Endothelial cell of umbilical vein (primary cell): ENCODE measurements around the gene TTLL9. TPM values are rescaled to one million over a fixed set of nuclear protein-coding genes. Genes with fewer than 3 reads are reported as not detected.

ENCODE experiments used
- BruUV-seq: library from RNA; stranded (reverse); fragments of 400-500 nt; replicated peaks from 2 replicates; lab custom pipeline; 2021; lab: Mats Ljungman, UMichigan
- CTCF ChIA-PET: fragments of 300-600, 350-600 bp; sonication (Branson Sonifier 250); formaldehyde crosslinking; loops from one replicate; lab custom pipeline; 2021; ENCODE audit warnings: antibody characterized with exemption, inconsistent platforms; lab: Charles Lee
- POLR2A ChIA-PET: fragments of 300-600, 350-600 bp; sonication (Branson Sonifier 250); formaldehyde crosslinking; loops from one replicate; lab custom pipeline; 2021; ENCODE audit warnings: antibody characterized with exemption, inconsistent platforms; lab: Charles Lee
- DNase-seq: peaks from one replicate; pipeline ENCODE4 v3.0.0-alpha.2; 2011; ENCODE audit warnings: low read depth, low spot score
- FAIRE-seq: peaks from 2 replicates; lab custom pipeline; 2011; peaks lifted over from hg19 to GRCh38; lab: Jason Lieb, UNC
- H2AFZ ChIP-seq: 2 replicates; pipeline ENCODE4 v1.6.0; 2012; ENCODE audit warnings: low read depth, low read length, control low read depth, inconsistent platforms
- H3K27ac ChIP-seq: 2 replicates; pipeline ENCODE4 v1.5.1; 2011; ENCODE audit warnings: low read depth, mild to moderate bottlenecking, control low read depth, low read length, moderate library complexity; ENCODE audit not compliant: insufficient read depth
- H3K27me3 ChIP-seq, 2 experiments: 2 replicates each; pipeline versions ENCODE4 v1.6.0 to v1.6.1; 2011; ENCODE audit warnings: low read length in 2 of 2, mixed read lengths in 1 of 2; ENCODE audit not compliant: control insufficient read depth in 2 of 2, insufficient read depth in 2 of 2
- H3K36me3 ChIP-seq, 2 experiments: 2 replicates in 1 of 2; 3 replicates in 1 of 2; pipeline ENCODE4 v1.5.1; 2011; ENCODE audit warnings: low read length in 2 of 2, mild to moderate bottlenecking in 1 of 2, moderate library complexity in 1 of 2; ENCODE audit not compliant: control insufficient read depth in 2 of 2, insufficient read depth in 2 of 2; ENCODE audit errors: extremely low read depth in 1 of 2
- H3K4me1 ChIP-seq: 3 replicates; pipeline ENCODE4 v1.5.1; 2011; ENCODE audit warnings: mild to moderate bottlenecking, low read length; ENCODE audit not compliant: control insufficient read depth, insufficient read depth; ENCODE audit errors: extremely low read depth
- H3K4me2 ChIP-seq: 2 replicates; pipeline ENCODE4 v1.6.1; 2011; ENCODE audit warnings: low read length, control low read depth, mixed read lengths; ENCODE audit not compliant: insufficient read depth
- H3K4me3 ChIP-seq, 3 experiments: fragments of 200-600 bp in 1 of 3; sonication (generic), shearing (Covaris generic) in 1 of 3; replicated peaks in 1 of 3; 2 replicates each; pipeline ENCODE4 v1.5.1; 2011 to 2016; ENCODE audit warnings: control low read depth in 3 of 3, low read length in 3 of 3, mild to moderate bottlenecking in 2 of 3, inconsistent platforms in 1 of 3, low read depth in 1 of 3, moderate library complexity in 1 of 3; ENCODE audit not compliant: insufficient read depth in 1 of 3
- H3K79me2 ChIP-seq: 2 replicates; pipeline ENCODE4 v1.6.0; 2012; ENCODE audit warnings: low read length, inconsistent platforms; ENCODE audit not compliant: control insufficient read depth, insufficient read depth
- H3K9ac ChIP-seq: replicated peaks from 2 replicates; pipeline ENCODE3; 2011; ENCODE audit warnings: low read length, control low read depth; ENCODE audit not compliant: insufficient read depth; ENCODE audit errors: extremely low read depth
- H3K9me1 ChIP-seq: replicated peaks from 3 replicates; pipeline ENCODE4 v1.6.0; 2011; ENCODE audit warnings: mild to moderate bottlenecking, low read length; ENCODE audit not compliant: control insufficient read depth, insufficient read depth; ENCODE audit errors: extremely low read depth
- H3K9me3 ChIP-seq: replicated peaks from 2 replicates; pipeline ENCODE4 v1.5.1; 2012; ENCODE audit warnings: low read length, inconsistent platforms; ENCODE audit not compliant: control insufficient read depth, insufficient read depth
- H4K20me1 ChIP-seq: replicated peaks from 2 replicates; pipeline ENCODE3; 2011; ENCODE audit warnings: mild to moderate bottlenecking, low read length; ENCODE audit not compliant: control insufficient read depth, insufficient read depth; ENCODE audit errors: extremely low read depth
- EZH2 ChIP-seq: IDR thresholded peaks from 2 replicates; pipeline ENCODE4 v1.6.1; 2012; ENCODE audit warnings: borderline replicate concordance, low read depth, mild to moderate bottlenecking, moderate library complexity, low read length, inconsistent platforms; ENCODE audit not compliant: severe bottlenecking
- FOS ChIP-seq: IDR thresholded peaks from 2 replicates; pipeline ENCODE4 v1.6.1; 2011; ENCODE audit warnings: mild to moderate bottlenecking, low read length, moderate library complexity, borderline replicate concordance; ENCODE audit not compliant: insufficient read depth
- GATA2 ChIP-seq: IDR thresholded peaks from 2 replicates; pipeline ENCODE4 v1.7.0; 2011; ENCODE audit warnings: low read depth, mild to moderate bottlenecking, moderate library complexity, mixed read lengths, low read length; ENCODE audit not compliant: insufficient read length, insufficient read depth
- JUN ChIP-seq: IDR thresholded peaks from 2 replicates; pipeline ENCODE4 v1.6.1; 2011; ENCODE audit warnings: borderline replicate concordance, low read depth; ENCODE audit not compliant: insufficient read length, insufficient read depth
- MYC ChIP-seq: IDR thresholded peaks from one replicate; pipeline ENCODE4 v1.6.1; 2011; ENCODE audit warnings: mild to moderate bottlenecking, low read depth, low read length
- POLR2A ChIP-seq: IDR thresholded peaks from 2 replicates; pipeline ENCODE4 v1.6.1; 2012; ENCODE audit warnings: low read depth, mild to moderate bottlenecking, control low read depth, low read length
- POLR2AphosphoS5 ChIP-seq: IDR thresholded peaks from 2 replicates; pipeline ENCODE4 v1.6.1; 2012; ENCODE audit warnings: low read depth, mild to moderate bottlenecking, control low read depth, low read length, moderate library complexity; ENCODE audit not compliant: insufficient read depth
- dilution Hi-C: fragments of 300-500 bp; cut with MboI; formaldehyde crosslinking; loops from one replicate; pipeline ENCODE4 v1.15.0; 2019; ENCODE audit warnings: low sequenced_read_pairs; ENCODE audit not compliant: extremely low pct_ligation_motif_present
- intact Hi-C: fragments of 100-400 bp; cut with micrococcal nuclease; formaldehyde crosslinking; loops from one replicate; pipeline ENCODE4 v1.10.0; 2022
- polyA plus RNA-seq, 4 experiments: library from polyadenylated mRNA; depleted of rRNA in 3 of 4; stranded (reverse) in 3 of 4; unstranded in 1 of 4; fragments of >200 nt; gene quantifications; 2 replicates each; pipeline versions ENCODE4 v1.2.1 to v1.2.3, GENCODE V29; 2011 to 2012; ENCODE audit warnings: missing spikeins in 1 of 4
- total RNA-seq: library from RNA; stranded (reverse); gene quantifications from 2 replicates; pipeline ENCODE4 v1.2.3, GENCODE V29; 2021
- TF ChIP-seq, protein P1 (sequence below), 2 donors: IDR thresholded peaks; 1 replicate in 1 of 2; 2 replicates in 1 of 2; pipeline ENCODE4 v1.5.1; 2011; ENCODE audit warnings: low read length in 2 of 2, mild to moderate bottlenecking in 2 of 2, moderate library complexity in 2 of 2, control low read depth in 1 of 2, inconsistent platforms in 1 of 2, low read depth in 1 of 2; ENCODE audit not compliant: insufficient read depth in 1 of 2; ENCODE audit errors: extremely low read depth in 1 of 2
- TF ChIP-seq, protein P2 (sequence below): IDR thresholded peaks from 2 replicates; pipeline ENCODE4 v1.6.1; 2011; ENCODE audit not compliant: insufficient read depth, insufficient read length

The TTLL9 gene
- total and polyA plus RNA-seq, 2 donors (not counting 3 experiments of a cell fraction or from before 2014, with no cell fraction given) = 0.03 TPM; not detected in 1

- peak overlapping the region; percentile 40 for H2AFZ ChIP-seq
- peak overlapping the region in 2 of 3 experiments; percentile 32 to 37 for H3K4me3 ChIP-seq
- H3K27ac ChIP-seq = no peak overlapping the region
- ChIA-PET CTCF (interaction anchor here (1.0 to 3.9 kb wide), 5 partner anchors 10 to 171 kb away, joined by 3 to 25 read pairs (median 8); partner anchors contain the start of gene PDRG1), POLR2A (no interaction called here)
- H4K20me1 ChIP-seq = no peaks in the 10 kb centered on the region
- FAIRE-seq = no peak
- no peaks in the 10 kb centered on the region for H3K4me1 ChIP-seq
- TF ChIP-seq POLR2A (no peak), POLR2AphosphoS5 (no peak), GATA2 (no peak), MYC (no peak), EZH2 (no peak), FOS (no peak), JUN (no peak)
- TF ChIP-seq, protein P1, sequence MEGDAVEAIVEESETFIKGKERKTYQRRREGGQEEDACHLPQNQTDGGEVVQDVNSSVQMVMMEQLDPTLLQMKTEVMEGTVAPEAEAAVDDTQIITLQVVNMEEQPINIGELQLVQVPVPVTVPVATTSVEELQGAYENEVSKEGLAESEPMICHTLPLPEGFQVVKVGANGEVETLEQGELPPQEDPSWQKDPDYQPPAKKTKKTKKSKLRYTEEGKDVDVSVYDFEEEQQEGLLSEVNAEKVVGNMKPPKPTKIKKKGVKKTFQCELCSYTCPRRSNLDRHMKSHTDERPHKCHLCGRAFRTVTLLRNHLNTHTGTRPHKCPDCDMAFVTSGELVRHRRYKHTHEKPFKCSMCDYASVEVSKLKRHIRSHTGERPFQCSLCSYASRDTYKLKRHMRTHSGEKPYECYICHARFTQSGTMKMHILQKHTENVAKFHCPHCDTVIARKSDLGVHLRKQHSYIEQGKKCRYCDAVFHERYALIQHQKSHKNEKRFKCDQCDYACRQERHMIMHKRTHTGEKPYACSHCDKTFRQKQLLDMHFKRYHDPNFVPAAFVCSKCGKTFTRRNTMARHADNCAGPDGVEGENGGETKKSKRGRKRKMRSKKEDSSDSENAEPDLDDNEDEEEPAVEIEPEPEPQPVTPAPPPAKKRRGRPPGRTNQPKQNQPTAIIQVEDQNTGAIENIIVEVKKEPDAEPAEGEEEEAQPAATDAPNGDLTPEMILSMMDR (IDR thresholded peaks at IDR 0.05; ENCODE audit: extremely low read depth in 1 of 2, insufficient read depth in 1 of 2, low read depth in 1 of 2, low read length in 2 of 2) = no peak
- TF ChIP-seq, protein P2, sequence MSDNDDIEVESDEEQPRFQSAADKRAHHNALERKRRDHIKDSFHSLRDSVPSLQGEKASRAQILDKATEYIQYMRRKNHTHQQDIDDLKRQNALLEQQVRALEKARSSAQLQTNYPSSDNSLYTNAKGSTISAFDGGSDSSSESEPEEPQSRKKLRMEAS = no peak
- H3K9me1 ChIP-seq = no peaks in the 10 kb centered on the region
- no peaks in the 10 kb centered on the region for H3K9me3 ChIP-seq
- peak overlapping the region; percentile 64 for H3K4me2 ChIP-seq
- DNase-seq = no peak
- intact Hi-C loops (no loop called here), dilution Hi-C loops (no loop called here)
- peaks cover 24 to 28% of the 10 kb centered on the region in 2 experiments for H3K27me3 ChIP-seq
- no peak overlapping the region for H3K9ac ChIP-seq
- no peaks in the 10 kb centered on the region for H3K79me2 ChIP-seq
- BruUV-seq = no TSS peak
- no peaks in the 10 kb centered on the region for H3K36me3 ChIP-seq
Measured at GRCh38 chr20:31861135-31861384, 9.4 kb upstream of the TTLL9 start.
